GM21515 (cell line): ENCODE data around the gene NKX2-4.
"Not testable (repeated sequence)": the region's sequence is repeated elsewhere in the genome, so short reads cannot be mapped to it uniquely, and the experiment has no call there.

Experiments used
- ATAC-seq: cut with Tn5 transposase; IDR thresholded peaks from one replicate; pipeline ENCODE4 v1.9.1; 2021; ENCODE audit not compliant: unreplicated experiment

NKX2-4 gene

GRCh38 chr20:21397341-21398108, at the start of gene NKX2-4:
Gene NKX2-4 (minus strand): TSS chr20:21397526. CDS start chr20:21397399, 127 bp downstream.
- no peak for ATAC-seq

GRCh38 chr20:21437816-21438215, 40.5 kb upstream of the NKX2-4 start:
- no peak for ATAC-seq

- no peak for ATAC-seq
Measured at GRCh38 chr20:21437248-21437647, 39.9 kb upstream of the NKX2-4 start.

- ATAC-seq, result no peak
Measured at GRCh38 chr20:21436205-21436604, 38.9 kb upstream of the NKX2-4 start.

- no peak for ATAC-seq
Measured at GRCh38 chr20:21435576-21435975, 38.2 kb upstream of the NKX2-4 start.

GRCh38 chr20:21433329-21433890, 36.1 kb upstream of the NKX2-4 start:
- no peak for ATAC-seq

GRCh38 chr20:21432911-21433310, 35.6 kb upstream of the NKX2-4 start:
- ATAC-seq, result no peak

- no peak for ATAC-seq
Measured at GRCh38 chr20:21430020-21430419, 32.7 kb upstream of the NKX2-4 start.

- no peak for ATAC-seq
Measured at GRCh38 chr20:21424846-21425245, 27.5 kb upstream of the NKX2-4 start.

- not testable (repeated sequence) for ATAC-seq
Measured at GRCh38 chr20:21423712-21424111, 26.4 kb upstream of the NKX2-4 start.

- no peak for ATAC-seq
Measured at GRCh38 chr20:21421601-21422236, 24.4 kb upstream of the NKX2-4 start.

- not testable (repeated sequence) for ATAC-seq
Measured at GRCh38 chr20:21419147-21419546, 21.8 kb upstream of the NKX2-4 start.

- ATAC-seq, result not testable (repeated sequence)
Measured at GRCh38 chr20:21413996-21414395, 16.7 kb upstream of the NKX2-4 start.

- no peak for ATAC-seq
Measured at GRCh38 chr20:21411725-21412124, 14.4 kb upstream of the NKX2-4 start.

- ATAC-seq, result no peak
Measured at GRCh38 chr20:21399005-21399475, 1.7 kb upstream of the NKX2-4 start.

GRCh38 chr20:21398109-21399004, 1.0 kb upstream of the NKX2-4 start:
- no peak for ATAC-seq

GRCh38 chr20:21396599-21397340, 556 bp downstream of the NKX2-4 start:
- no peak for ATAC-seq

- ATAC-seq, result no peak
Measured at GRCh38 chr20:21395666-21396598, 1.4 kb downstream of the NKX2-4 start.

GRCh38 chr20:21395051-21395665, 2.2 kb downstream of the NKX2-4 start:
- ATAC-seq, result no peak
